HG03108 (cell line): ENCODE results near the gene ITGB8.
A peak's percentile ranks its signal among the peaks of the same experiment; 100 is the strongest.
"Not testable (repeated sequence)": the region's sequence is repeated elsewhere in the genome, so short reads cannot be mapped to it uniquely, and the experiment has no call there.

Experiments
- ATAC-seq: cut with Tn5 transposase; IDR thresholded peaks from one replicate; pipeline ENCODE4 v1.9.1; 2021; ENCODE audit warnings: moderate library complexity; ENCODE audit not compliant: unreplicated experiment

ITGB8 gene

GRCh38 chr7:20330239-20330927, at the start of gene ITGB8:
Gene ITGB8 (plus strand): TSS chr7:20330900. CDS start chr7:20331807, 907 bp downstream.
- peak; percentile 33 for ATAC-seq

DNA sequence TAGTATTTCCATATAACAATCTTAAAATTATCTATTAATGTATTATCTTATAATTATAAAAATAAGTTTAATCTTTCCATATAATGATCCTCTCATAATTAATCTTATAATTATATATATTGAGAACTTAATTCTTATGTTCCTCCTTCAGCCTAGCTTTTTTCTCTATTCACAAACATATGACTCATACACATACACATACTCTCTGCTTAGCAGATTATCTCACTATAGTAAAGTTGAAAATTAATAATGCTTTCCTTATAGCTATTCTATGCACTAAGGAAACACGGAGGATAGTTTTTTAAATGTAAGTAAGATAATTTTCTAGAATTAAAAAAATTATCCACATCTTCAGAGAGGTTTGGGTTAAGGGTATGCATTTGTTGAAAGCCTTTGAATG, 47.7 kb upstream of the ITGB8 start:
- ATAC-seq = no peak

GRCh38 chr7:20283385-20283784, 47.3 kb upstream of the ITGB8 start:
- no peak for ATAC-seq

DNA sequence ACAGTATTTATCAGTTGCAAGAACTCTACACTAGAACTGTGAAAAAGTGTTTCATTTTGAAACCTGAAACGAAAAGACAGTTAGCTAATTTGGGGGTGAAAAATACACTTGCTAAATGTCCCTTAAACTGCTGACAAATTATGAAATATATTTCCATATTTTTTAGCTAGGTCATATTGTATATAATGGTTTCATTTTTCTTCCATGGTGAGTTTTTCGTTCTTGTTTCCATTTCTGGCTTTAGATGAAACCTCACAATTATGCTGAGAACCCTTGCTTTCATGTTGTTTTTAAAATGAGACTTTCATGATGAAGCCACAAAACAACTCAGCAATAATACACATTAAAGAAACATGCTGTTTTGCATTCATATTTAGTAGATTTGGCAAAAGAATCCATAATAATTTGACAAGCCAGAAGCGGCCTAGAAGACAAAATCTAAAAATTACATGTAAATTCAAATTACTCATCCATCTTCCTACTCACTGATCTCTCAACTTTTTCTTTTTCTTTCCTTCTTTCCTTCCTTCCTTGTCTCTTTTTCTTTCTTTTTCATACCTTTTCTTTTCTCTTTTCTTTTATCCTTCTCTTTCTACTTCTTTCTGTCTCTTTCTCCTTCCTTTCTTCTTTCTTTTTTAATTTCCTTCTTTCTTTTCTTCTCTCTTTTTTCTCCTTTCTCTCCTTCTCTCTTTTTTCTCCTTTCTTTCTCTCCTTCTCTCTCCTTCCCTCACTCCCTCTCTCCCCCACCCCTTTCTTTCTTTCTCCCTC, 46.5 kb upstream of the ITGB8 start:
- ATAC-seq = peak; percentile 38

- ATAC-seq = no peak
Measured at GRCh38 chr7:20284771-20285143, 45.9 kb upstream of the ITGB8 start.

- peak; percentile 46 for ATAC-seq
Measured at GRCh38 chr7:20287317-20287716, 43.4 kb upstream of the ITGB8 start.

- no peak for ATAC-seq
Measured at GRCh38 chr7:20288036-20288435, 42.7 kb upstream of the ITGB8 start.

GRCh38 chr7:20290505-20291111, 40.1 kb upstream of the ITGB8 start:
- ATAC-seq = no peak

GRCh38 chr7:20293336-20293735, 37.4 kb upstream of the ITGB8 start:
- ATAC-seq = no peak

DNA sequence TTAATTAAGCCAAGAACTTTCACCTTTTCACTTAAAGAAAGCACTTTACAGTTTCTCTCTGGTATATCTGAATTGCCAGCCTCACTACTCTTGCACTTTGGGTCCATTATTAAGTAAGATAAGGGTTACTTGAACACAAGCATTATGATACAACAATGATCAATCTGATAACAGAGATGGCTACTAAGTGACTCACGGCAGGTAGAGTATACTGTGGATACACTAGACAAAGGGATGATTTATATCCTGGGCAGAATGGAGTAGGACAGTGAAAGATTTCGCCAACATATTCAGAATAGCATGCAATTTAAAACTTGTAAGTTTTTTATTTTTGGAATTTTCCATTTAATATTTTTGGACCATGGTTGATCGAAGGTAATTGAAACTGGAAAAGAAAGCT, 34.3 kb upstream of the ITGB8 start:
- no peak for ATAC-seq

GRCh38 chr7:20296901-20297300, 33.8 kb upstream of the ITGB8 start:
- no peak for ATAC-seq

DNA sequence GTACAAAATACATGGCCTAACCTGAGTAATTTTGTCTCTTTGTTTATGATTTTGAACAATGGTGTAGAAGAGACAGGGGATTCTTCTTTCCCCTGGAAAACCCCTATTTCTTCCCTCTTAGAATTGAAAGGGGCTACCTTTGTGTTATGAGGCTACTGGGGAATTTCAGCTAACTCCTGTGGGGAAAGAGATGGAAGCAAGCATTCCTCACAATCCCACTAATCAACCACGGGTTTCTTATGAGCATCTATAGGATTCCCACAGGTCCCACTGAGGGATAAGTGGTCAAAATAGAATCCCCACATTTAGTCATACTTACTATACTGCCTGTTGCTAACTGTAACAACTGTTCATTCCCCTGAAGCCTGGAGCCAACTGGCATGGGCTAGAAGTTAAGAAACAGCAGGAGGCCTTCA, 32.2 kb upstream of the ITGB8 start:
- no peak for ATAC-seq

DNA sequence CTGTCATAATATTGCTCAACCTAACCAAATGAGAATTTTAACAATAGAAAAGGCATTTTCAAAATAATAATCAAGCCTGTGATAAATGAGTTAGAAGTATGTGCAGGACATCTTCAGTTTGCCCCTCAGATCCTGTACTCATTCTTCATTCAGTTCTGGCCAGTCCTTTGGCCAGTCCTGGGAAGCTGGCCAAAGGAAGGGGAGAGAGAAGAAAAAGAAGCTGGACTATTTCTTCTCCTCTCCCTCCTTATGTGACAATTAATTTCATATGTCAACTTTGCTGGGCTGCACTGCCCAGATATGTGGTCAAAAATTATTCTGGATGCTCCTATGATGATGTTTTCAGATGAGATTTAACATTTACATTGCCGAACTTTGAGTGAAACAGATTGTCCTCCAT, 31.6 kb upstream of the ITGB8 start:
- ATAC-seq = no peak

DNA sequence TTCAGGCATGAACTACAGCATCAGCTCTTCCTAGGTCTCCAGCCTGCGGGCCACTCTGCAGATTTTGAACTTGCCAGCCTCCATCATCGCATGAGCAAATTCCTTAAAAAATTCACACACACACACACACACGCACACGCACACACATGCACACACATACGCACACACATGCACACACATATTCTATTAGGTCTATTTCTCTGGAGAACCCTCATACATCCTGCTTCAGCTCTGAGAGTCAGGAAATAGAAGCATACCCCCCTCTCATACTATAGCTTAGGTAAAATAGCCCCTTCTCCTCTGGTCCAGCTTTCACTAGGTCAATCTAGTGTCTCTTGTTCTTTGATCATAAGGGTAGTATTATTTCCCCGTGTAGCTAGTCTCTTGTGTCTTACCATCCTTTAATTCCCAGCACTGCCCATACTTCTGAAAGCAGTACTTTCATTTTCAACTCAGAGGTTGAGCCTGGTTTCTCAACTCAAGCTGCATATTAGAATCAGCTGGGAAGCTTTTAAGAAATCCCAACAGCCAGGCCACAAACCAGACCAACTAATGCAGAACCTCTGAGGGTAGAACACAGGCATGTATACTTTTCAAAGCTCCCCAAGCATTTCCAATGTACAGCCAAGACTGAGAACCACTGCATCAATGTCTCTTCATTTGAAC, 30.9 kb upstream of the ITGB8 start:
- peak; percentile 45 for ATAC-seq

DNA sequence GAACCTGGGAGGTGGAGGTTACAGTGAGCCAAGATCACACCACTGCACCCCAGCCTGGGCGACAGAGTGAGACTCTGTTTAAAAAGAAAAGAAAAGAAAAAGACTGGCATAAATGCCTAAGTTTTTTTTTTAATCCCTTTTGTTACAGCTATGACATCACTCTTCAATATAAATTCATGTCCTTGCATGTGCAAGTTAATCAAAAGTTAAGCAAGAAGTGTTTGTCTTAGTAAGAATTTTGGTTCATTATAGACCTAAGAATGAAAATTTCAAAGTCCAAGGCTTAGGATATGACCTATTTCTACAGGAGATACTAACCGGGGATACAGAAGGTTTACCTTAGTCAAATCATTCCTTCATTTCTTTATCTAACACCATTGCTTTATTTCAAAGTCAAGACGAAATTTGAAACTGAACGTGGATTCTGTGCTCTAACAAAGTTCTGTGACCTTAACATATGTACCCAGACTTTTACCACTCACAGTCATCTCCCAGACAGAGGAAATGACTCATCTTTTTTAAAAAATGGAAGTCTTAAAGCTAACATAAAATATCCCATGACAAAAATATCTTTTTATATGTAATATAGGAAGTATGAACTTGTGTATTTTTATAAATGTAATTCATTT, 29.3 kb upstream of the ITGB8 start:
- ATAC-seq = no peak

GRCh38 chr7:20302300-20302699, 28.4 kb upstream of the ITGB8 start:
- ATAC-seq = not testable (repeated sequence)

DNA sequence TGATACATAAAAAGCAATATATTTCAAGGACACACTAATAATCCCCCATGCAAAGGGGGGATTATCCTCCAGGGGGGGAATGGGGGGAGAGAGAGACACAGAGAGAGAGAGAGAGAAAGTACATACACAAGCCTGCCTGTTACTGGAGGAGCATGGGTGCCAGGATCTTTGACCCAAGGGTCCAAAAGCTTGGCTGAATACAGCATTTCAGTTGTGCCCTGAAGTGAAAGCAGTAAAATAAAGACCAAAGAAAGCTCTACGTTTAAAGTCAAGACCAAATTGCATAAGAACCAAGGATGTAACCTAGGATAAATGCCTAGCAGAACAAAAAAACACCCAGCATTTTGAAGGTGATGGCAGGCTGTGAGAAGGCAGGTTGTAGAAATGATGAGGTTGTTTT, 27.8 kb upstream of the ITGB8 start:
- ATAC-seq = no peak

DNA sequence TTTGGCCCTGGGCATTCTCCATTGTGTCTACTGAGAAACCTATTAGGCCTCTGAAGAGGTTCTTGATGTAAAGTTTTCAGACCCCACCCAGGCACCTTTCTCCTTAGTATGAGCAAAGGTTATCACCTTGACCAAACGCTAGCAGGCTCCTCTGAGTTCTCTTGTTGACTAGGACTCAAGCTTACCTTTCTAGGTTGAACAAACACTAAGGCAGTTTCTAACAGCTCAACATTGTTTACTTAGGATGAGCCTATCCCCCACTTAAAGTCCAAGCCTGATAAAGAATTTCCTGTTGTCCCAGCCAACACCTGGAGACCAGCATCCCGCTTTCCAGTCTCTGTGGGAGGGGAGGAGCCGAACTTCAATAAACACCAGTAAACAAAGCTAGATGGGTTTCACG, 26.3 kb upstream of the ITGB8 start:
- ATAC-seq = no peak

DNA sequence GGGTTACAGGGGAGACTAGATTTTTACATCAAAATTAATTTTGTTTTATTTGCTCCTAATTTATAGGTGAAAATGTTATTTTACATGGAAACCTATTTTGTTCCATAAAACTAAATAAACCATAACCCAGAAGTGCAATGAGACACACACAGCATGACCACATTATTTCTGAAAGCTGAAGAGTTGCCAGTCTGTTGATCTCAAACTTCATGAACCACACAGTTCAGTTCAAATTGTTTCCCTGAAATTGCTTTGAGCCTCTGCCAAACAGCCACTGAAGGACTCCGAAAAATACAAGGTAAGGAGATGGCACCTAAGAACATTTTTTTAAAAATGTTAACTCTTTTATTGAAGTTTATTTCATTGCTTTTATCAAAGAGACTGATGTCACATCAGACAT, 25.0 kb upstream of the ITGB8 start:
- no peak for ATAC-seq

DNA sequence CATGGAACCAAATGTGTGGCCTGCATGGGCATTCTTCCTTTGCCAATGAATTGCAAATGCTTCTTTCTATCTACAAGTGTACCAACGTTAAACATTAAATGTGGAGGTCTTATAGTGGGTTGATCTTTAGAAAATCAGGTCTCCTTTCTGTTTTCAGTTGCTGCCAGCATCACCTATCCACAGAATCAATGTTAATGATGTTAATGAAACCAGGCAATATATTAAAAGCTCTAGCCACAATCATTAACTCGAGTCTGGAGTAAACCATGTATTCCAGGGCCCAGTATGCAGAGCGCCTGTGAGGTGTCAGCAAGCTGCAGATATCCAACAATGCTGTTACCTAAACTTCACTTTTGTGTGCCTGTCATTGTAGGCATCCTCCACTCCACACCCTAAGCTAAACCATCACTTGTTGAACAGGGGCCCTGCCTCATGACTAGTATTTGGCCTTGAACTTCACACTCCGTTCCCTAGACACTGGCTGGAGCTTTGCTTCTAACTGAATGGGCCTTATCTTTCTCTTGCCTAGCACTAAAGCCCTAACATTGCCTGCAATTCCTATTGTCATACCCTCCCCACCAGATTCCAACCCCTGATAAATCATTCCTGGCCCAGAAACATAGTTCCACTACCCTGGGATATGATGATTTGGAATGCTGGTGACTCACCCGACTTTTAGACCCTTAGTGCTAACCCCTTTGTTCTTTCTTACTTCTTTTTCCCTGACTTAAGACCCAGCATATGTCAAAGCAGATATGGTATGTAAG, 24.3 kb upstream of the ITGB8 start:
- no peak for ATAC-seq
